AG04450 (cell line): Measurements from ENCODE around the gene CCDC24. TPM values are rescaled to one million over a fixed set of nuclear protein-coding genes. Genes with fewer than 3 reads are reported as not detected.
A peak's percentile ranks its signal among the peaks of the same experiment; 100 is the strongest.

Experiments
- CTCF ChIA-PET: fragments of 300-600, 350-600 bp; formaldehyde crosslinking; extraction: SDS; loops from one replicate; lab custom pipeline; 2022; ENCODE audit warnings: antibody characterized with exemption, inconsistent platforms; lab: Charles Lee
- POLR2A ChIA-PET: fragments of 350-600 bp; formaldehyde crosslinking; extraction: SDS; loops from one replicate; lab custom pipeline; 2021; ENCODE audit warnings: antibody characterized with exemption, inconsistent platforms; lab: Yijun Ruan, JAX
- DNase-seq: peaks from one replicate; pipeline ENCODE4 v3.0.0-alpha.2; 2011; ENCODE audit warnings: low read depth, low spot score
- H3K27ac ChIP-seq: one replicate; pipeline ENCODE4 v1.5.1; 2012; ENCODE audit warnings: low read depth, low read length, control low read depth
- H3K27me3 ChIP-seq: one replicate; pipeline ENCODE4 v1.6.0; 2012; ENCODE audit warnings: low read length; ENCODE audit not compliant: control insufficient read depth, insufficient read depth
- H3K4me3 ChIP-seq: 2 replicates; pipeline ENCODE4 v1.5.1; 2011; ENCODE audit warnings: mild to moderate bottlenecking, low read depth, low read length, control low read depth
- H3K9me3 ChIP-seq: 2 replicates; pipeline ENCODE4 v1.5.1; 2012; ENCODE audit warnings: low read length; ENCODE audit not compliant: control insufficient read depth, insufficient read depth
- CTCF ChIP-seq: IDR thresholded peaks from 2 replicates; pipeline ENCODE4 v1.5.1; 2011; ENCODE audit warnings: low read depth, low read length, control low read depth, inconsistent platforms
- polyA plus RNA-seq: library from polyadenylated mRNA; depleted of rRNA; stranded (reverse); fragments of >200 nt; gene quantifications from 2 replicates; pipeline ENCODE4 v1.2.3, GENCODE V29; 2011

Gene CCDC24
- polyA plus RNA-seq, 1 experiment: 1.1 TPM

- DNase-seq: no peak
- Histone ChIP-seq H3K4me3 (peak overlapping the region; percentile 74), H3K27ac (no peak overlapping the region), H3K9me3 (no peaks in the 10 kb centered on the region; the same call in 1 of the 2 replicates), H3K27me3 (no peaks in the 10 kb centered on the region)
- no peak for TF ChIP-seq CTCF
- ChIA-PET CTCF (interaction anchor here (0.6 to 1.8 kb wide), 2 partner anchors 37 to 44 kb away, joined by 3 to 5 read pairs; no protein-coding TSS in a partner anchor), POLR2A (no interaction called here)
Observed at GRCh38 chr1:43978264-43978550, 13.2 kb upstream of the CCDC24 start.

- H3K27ac ChIP-seq: peak within 1 kb of the TSS; percentile 57
- no peak for DNase-seq
- no peaks in the 10 kb centered on the region; the same call in 1 of the 2 replicates for H3K9me3 ChIP-seq
- no peaks in the 10 kb centered on the region for H3K27me3 ChIP-seq
- POLR2A ChIA-PET: no interaction called here
- CTCF ChIA-PET: interaction anchor here (0.6 to 1.8 kb wide), 2 partner anchors 38 to 44 kb away, joined by 3 to 5 read pairs; no protein-coding TSS in a partner anchor
- TF ChIP-seq CTCF: no peak
- H3K4me3 ChIP-seq: peak within 1 kb of the TSS; percentile 74
Observed at GRCh38 chr1:43978551-43979260, 12.7 kb upstream of the CCDC24 start, which contains the start of gene B4GALT2. B4GALT2 (plus strand) TSS chr1:43979210; CDS start chr1:43981161, 1,951 bp downstream.

- CTCF ChIA-PET: no interaction called here
- POLR2A ChIA-PET: no interaction called here
- no peak for DNase-seq
- H3K9me3 ChIP-seq: no peaks in the 10 kb centered on the region; the same call in 1 of the 2 replicates
- H3K27me3 ChIP-seq: no peaks in the 10 kb centered on the region
- no peak for TF ChIP-seq CTCF
- peak overlapping the region; percentile 73 for H3K4me3 ChIP-seq
- no peak overlapping the region for H3K27ac ChIP-seq
Observed at GRCh38 chr1:43979261-43979527, 12.2 kb upstream of the CCDC24 start.

GRCh38 chr1:43979528-43980254 lies 11.7 kb upstream of the CCDC24 start:
- POLR2A ChIA-PET: interaction anchor here (0.7 to 1.2 kb wide), 2 partner anchors 10 to 57 kb away, joined by 3 to 5 read pairs; no protein-coding TSS in a partner anchor
- no peak for DNase-seq
- no peak for TF ChIP-seq CTCF
- no peaks in the 10 kb centered on the region; the same call in 1 of the 2 replicates for H3K9me3 ChIP-seq
- CTCF ChIA-PET: no interaction called here
- H3K27ac ChIP-seq: peak overlapping the region; percentile 57
- no peaks in the 10 kb centered on the region for H3K27me3 ChIP-seq
- H3K4me3 ChIP-seq: peak overlapping the region; percentile 73
